HG02973 (cell line): Measurements from ENCODE around the gene LRRC8D.
"Not testable (repeated sequence)": the region's sequence is repeated elsewhere in the genome, so short reads cannot be mapped to it uniquely, and the experiment has no call there.

ENCODE experiments used
- ATAC-seq: cut with Tn5 transposase; IDR thresholded peaks from one replicate; pipeline ENCODE4 v1.9.1; 2021; ENCODE audit warnings: moderate library complexity; ENCODE audit not compliant: unreplicated experiment

The LRRC8D gene

DNA sequence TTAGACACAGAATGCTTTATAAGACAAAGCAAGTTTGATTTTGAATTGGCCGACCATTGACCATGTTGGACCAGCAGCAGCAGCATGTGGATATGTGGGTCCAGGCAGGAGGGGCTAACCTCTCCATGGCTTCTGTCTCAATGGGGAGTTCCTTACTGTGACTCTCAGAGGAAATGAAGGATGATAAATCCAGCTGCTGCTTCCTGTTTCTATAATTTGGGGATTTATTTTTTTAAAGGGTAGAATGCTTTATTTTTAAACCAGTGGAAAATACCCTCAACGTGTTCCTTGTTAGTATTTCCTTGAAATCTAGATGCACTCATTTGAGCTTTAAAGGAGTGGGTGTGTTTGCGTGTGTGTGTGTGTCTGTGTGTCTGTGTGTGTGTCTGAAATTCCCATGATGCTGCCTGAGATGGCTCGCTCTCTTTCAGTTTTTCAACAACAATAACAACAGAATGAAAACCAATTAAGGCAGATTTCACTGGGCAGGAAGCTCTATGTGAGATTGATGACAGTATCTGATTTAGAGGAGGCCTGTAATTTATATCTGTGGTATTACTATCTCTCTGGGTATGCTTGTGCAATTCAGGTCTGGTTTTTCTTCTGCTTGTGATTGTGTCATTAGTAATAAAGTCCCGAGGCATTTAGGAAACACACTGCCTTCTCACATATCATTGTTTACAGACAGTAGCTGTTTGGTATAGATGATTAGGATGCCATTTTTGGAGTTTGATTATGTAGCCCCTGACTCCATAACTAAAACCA, 88.0 kb downstream of the LRRC8D start:
- no peak for ATAC-seq

DNA sequence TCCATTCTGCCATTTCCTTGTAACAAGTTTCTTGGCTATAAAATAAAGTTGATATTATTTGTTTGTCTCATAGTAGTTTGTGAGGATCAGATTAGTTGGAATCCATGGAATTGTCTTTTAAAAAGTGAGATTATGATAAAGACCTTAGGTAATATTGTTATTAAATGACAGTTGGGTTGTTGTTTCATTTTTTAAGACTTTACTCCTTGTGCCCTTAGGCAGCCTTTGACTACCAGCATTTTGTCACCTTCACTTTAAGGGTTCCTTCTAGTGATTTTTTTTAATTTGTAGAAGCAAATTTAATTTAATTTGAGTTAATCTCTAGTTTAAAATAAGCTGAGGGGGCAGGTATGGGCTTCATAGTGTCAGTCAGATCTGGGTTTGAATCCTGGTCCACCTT, 89.4 kb downstream of the LRRC8D start:
- no peak for ATAC-seq

DNA sequence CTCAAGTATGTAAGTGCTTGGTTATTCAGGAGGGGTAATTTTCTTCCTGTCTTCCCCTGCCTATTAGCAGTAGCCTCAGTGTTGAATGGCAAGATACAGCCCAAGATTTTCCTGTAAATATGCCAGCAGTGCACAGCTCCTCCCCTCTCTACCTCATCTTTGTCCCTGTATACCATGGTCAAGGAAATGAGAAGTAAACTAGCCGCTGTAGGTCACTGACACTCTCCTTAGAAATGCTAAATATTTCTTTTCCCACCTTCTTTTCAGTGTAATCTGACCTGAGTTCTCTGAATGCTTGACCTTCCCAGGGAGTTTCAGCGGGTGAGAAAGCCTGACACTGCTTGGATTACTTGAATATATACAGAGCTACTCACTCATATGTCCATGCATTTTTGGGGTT, 89.9 kb downstream of the LRRC8D start:
- ATAC-seq = no peak

DNA sequence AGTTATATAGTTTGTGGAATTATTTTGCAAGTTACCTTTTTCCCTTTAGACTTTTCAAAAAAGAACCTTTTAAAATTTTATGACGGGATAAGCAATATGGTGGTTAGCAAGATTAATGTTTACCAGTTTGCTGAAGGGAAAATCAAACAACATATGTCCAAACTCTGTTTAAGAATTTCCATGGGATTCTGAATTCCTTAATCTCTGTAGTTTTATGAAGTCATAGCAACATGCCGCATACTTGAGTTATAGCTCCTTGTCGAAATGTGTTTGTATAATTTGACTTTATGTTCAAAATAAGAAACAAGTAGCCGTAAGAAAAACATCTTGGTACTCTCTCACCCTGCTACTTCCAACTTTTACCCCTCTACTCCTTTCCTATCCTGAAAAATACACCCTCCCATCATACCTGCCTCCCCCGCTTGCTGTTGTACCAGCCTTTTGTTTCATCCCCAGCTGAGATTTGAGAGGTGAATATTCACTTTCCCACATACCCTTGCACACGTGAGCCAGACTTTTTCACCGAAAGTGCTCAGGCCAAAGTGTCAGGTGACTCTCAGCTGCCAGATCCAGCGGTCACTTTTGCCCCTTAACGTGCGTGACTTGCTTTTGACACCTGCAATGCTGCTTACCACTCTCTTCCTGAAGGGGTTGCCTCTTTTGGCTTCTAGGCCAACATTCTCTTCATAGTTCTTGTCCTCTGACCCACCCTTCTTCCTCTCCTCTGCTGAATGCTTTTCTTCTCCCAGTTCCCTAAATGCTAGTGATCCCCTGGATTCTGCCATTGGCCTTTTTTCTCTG, 90.6 kb downstream of the LRRC8D start:
- ATAC-seq = no peak

DNA sequence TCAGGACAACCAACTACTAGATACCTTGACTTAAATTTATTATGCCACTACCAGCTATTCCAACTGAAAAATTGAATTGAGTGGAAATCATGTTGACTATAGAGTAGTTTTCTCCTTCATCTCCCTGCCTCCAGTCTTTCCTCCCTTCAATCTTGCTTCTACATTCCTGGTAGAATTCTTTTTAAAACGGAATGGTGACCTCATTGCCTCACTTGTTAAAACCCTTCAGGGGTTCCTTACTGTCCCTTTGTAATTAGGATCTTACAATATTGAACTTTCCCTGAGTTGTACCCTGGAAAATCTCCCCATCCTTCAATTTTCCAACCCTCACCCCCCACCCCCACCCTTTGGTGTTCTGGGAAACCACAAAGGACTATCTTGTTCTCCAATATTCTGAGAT, 91.2 kb downstream of the LRRC8D start:
- ATAC-seq = no peak

DNA sequence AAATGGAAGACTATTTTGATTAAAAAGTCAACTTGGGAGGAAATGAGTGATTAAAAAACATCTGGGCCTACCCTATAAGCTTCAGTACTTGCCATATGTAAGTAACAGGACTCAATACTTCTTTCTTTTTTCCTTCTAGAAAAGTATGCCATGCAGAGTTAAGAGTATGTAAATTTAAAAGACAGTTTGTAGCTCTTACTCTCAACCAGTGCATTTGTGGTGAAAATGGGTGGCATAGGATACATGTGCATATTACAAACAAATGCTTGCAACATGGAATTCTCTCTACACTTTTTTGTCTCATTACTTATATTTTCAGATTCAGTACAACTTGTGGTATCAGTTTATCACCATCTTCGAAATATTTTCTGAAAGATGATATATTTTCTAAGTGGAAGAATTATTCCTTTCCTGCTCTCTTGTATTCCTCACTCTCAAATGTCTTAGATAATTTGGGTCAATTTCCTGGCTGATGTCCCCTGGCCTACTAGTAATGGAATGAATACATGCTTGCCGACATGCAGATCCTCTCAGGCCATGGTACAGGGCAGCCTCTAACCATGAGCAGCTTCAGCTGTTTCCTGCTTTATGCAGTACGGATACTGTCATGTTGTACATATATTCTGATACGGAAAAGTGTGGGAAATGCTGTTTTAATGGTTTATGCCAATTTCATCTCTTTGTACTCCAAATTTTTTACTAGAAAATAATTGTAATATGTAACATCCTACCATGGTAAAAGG, 92.7 kb downstream of the LRRC8D start:
- ATAC-seq = no peak

DNA sequence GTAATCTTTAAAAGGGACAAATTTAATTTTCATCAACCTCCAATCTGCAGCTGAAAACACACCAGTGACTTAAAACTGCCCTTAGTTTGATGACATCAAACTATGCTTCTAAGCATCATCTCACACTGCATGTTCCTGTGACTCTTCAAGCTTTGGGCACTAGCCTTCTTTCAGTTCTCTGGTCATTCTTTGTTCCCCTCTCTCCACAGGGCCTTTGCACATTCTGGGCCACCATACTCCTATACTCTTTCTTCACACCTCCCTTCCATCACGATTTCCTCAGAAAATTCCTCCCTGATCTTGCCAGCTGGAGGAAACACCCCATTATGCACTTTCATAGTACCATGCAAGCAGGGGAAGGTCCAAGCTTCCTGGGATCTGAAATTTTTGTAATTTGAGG, 96.5 kb downstream of the LRRC8D start:
- ATAC-seq = no peak

DNA sequence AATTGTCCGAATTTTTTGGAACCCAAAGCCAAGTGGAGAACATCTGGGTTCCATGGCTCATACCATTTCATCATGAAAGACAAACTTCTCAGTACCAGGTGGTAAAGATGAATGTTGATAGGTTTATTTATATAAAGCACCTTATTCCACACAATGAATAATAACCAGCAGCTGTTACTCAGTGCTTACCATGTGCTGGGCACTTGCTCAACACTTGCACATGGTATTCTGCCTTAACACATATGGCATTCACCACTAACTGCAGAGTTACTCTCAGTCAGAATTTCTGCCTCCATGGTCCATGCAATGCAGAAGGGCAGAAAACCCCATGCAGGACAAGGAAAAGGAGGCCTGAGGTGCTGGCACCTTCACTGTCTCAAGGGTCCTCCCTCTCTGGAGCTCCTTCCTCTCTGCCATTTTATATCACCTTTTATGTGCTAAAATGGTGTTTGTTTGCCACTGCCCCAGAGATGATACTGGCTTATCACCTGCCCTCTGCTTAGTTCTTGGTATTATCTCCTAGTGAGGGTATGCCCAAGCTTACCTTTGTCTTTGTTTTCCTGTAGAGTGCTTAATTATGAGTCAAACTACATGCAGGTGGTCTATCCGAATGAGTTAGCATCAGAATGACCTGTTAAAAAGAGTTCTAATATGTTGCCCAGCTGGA, 97.4 kb downstream of the LRRC8D start:
- ATAC-seq = no peak

DNA sequence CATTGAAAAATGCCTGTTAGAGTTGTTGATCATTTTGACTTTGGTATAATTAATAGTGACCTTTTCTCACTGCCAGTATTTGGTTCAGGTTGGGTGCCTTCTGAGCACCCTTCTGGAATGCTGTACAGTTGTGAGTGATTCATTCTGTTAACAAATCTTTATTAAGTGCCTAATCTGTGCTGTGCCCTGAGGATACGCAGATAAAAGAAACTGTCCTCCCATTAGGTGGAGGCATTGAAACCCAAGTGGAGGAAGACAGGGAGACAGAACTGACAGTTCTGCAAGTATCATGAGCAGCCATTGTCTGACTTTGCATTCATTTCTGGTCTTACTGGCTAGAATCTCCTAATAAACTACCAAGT, 97.9 kb downstream of the LRRC8D start:
- no peak for ATAC-seq

DNA sequence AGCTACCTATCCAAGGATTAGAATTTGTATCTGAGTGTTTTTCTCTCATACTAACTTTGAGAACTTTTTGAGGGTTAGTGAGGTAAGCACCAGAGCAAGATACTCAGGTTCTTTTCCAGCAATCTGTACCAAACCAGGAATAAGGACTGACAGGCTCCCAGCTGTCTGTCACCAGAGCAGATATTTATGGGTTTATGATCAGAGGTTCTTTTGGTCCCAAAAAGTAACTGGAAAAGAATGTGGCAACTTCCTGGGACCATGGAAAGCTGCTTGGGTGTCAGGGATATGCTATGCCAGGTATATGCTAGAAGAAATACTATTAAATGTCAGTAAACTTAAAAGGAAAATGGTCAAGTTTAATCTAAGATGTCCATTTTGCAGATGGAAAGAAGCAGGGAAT, 98.3 kb downstream of the LRRC8D start:
- no peak for ATAC-seq

DNA sequence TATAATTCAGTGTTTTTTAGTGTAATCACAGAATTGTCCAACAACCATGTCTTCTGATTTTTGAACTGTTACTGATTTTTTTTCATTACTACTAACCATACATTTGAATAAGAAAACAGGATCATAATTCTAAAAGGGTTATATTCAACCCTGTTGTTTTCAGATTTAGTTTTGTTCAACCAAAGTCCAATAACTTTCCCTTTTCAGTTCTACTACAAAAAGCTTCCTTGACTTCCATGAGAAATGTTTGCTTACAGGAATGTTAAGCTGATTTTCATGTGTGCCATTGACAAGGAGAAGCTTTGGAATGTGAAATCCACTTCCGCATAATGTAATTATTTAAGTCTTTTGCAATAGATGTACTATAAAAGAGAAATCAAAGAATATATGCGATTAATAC, 102.1 kb downstream of the LRRC8D start:
- ATAC-seq = no peak

DNA sequence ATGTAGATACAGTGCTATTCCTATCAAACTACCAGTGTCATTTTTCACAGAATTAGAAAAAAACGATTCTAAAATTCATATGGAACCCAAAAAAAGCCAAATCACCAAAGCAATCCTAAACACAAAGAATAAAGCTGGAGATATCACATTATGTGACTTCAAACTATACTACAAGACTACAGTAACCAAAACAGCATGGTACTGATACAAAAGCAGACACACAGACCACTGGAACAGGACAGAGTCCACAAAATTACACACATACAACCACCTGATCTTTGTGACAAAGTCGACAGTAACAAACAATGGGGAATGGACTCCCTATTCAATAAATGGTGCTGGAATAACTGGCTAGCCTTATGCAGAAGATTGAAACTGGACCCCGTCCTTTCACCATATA, 102.7 kb downstream of the LRRC8D start:
- no peak for ATAC-seq

DNA sequence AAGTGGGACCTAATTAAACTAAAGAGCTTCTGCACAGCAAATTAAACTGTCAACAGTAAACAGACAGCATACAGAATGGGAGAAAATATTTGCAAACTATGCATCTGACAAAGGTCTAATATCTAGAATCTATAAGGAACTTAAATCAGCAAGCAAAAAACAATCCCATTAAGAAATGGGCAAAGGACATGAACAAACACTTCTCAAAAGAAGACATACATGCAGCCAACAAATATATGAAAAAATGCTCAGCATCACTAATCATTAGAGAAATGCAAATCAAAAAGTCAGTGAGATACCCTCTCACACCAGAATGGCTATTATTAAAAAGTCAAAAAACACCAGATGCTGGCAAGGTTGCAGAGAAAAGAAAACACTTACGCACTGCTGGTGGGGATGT, 103.2 kb downstream of the LRRC8D start:
- ATAC-seq = not testable (repeated sequence)

DNA sequence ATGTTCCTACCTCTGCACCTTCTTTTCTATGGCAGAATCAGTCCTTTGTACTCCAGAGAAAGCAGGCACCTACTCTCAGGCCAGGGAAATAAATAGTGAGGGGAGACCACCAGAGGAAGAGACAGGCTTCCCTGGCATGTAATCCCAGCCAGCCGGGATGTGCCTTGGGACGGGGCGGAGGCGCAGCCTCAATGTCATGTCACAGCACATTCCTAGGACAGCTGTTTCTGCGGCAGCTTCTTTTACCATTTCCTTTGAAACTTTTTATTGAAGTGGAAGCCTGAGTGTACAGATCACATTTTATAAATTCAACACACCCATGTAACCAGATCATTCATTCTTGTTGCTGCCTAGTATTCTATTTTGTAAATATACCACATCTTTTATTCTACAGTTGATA, 106.2 kb downstream of the LRRC8D start:
- no peak for ATAC-seq

DNA sequence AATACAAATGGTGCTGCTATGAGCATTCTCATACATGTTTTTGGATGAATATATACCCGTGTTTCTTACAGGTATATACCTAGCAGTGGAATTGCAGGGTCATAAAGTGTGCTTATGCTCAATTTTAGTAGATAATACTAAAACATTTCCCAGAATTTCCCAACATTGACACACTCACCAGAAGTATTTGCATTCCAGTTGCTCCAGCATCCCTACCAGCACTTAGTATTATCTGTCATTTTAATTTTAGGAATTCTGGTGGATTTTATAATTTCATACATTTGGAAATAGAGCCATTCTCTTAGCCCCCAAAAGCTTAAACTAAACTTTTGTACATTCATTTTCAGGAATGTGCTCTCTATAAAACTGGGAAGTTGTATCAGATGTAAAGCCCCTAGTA, 106.6 kb downstream of the LRRC8D start:
- no peak for ATAC-seq

DNA sequence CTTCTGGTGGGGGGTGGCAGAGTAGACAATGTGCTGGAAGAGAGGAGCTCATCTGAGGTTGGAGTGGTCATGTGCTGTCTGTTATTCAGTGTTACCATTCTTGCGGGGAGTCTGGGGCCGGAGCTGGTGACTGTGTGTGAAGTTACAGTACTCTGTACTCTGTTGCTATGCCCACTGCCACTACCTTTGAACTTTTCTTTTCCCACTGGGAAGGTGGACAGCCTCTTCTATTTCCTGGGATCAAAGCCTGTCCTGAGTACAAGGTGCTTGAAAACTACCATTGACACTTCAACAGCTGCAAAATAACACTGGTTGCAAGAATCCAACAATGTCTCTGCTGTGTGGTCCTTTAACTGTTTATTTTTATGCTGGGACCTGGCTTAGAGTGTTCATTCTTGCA, 107.7 kb downstream of the LRRC8D start:
- ATAC-seq = no peak

DNA sequence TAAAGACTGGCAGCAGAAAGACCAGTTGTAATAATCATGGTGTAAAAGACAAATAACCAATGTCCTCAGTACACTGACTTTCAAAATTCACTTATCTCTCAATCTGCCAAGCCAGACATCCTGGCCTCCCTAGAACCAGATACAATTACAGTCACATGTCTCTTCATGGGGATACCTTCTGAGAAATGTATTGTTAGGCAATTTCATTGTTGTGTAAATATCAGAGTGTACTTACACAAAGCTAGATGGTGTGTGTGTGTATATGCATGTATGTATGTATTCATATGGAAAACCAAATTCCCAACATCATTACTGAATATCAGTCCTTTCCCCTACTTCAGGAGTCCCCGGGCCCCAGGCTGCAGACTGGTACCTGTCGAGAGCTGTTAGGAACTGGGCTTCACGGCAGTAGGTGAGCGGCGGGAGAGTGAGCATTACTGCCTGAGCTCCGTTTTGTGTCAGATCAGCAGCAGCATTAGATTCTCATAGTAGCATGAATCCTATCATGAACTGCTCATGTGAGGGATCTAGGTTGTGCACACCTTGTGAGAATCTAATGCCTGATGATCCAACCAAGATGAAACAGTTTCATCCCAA, 108.7 kb downstream of the LRRC8D start:
- ATAC-seq = no peak

DNA sequence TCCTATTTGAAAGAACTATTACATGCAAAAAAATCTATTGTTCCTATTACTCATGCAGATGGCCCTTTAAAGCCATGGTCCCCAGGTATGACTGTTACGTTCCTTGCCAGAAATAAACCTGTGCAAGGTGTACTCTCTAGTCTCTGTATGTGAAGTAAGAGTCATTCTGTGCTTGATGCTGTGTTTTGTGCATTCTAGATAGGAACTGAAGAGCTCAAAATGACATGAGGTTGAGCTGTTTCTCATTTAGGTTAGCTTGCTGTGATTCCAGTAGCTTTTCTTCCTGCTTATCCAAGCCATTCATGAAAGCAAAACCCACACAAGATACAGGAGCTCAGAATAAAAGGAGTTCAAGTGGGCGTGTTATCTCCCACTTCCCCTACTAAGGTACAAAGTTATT, 109.7 kb downstream of the LRRC8D start:
- ATAC-seq = no peak

DNA sequence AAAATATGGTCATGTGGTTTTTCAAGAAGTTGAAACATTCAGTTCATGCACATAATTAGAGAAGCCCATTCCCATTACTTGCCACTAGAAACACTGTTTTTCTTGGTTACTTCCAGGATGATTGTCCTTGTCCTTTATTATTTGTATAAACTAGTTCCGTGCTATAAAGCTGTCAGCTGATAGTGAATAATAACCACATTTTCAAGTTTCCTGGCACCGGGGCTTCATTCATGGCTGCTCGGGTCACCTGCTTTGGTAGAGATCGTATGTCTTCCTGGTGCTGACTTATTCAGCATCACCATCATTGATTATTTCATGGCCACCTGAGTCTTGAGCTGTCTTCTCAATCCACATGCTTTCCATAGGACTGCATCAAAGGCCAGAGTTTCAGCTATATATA, 111.1 kb downstream of the LRRC8D start:
- ATAC-seq = no peak

DNA sequence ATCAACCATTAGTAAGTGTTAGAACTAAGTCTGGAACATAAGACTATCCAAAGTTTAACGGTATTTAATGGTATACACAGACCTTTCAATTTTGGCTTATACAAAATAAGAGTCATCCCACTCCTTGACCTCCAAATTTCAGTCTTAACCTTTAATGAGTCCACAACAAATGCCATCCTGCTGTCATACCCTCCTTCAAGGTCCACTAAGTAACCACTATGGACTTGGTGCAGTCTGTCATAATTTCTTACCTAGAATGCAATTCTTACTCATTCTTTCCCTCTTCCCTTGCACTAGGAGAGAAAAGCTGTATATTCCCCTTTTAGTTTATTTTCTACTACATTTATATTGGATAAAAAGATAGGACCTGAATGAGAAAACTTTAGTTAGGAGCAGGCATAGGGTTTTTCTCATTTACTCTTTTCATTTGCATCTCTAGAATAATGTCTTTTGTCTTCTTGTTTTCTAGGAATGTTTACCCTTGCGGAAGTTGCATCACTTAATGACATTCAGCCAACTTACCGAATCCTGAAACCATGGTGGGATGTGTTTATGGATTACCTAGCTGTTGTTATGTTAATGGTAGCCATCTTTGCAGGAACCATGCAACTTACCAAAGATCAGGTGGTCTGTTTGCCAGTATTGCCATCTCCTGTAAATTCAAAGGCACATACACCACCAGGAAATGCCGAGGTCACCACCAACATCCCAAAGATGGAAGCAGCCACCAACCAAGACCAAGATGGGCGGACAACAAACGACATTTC, 111.9 kb downstream of the LRRC8D start:
- ATAC-seq = no peak
